Measurements from ENCODE around the gene PPP6R1.

PPP6R1 gene

DNA sequence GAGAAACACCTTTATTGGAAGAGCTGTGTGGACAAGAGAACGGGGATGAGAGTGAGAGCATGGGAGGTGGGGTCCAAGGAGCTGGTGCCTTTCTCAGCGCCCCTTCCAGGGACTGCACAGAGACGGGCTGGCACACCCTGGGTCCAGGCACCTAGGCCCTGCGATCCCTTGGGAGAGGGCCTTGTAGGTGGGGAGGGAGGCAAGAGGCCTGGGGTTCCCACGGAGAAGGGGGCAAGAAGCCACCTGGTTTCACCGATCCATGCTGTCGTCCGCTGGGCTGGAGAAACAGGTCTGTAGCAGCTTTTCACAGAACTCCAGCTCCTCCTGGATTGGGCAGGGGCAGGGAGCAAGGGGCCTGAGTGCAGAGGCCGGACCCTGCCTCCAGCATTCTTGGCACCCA is 3.5 kb upstream of the PPP6R1 start:
- TF ChIP-seq CTCF (conservative IDR thresholded peaks at IDR 0.05; ENCODE audit: low read depth): no peak
- CTCF ChIA-PET: no interaction called here
- POLR2A ChIA-PET (ENCODE audit: low non-redundant PET): no interaction called here
- no peak for DNase-seq (ENCODE audit: low spot score)
- peak overlapping the region; percentile 14; the same call in 1 of the 2 replicates for H3K27ac ChIP-seq

DNA sequence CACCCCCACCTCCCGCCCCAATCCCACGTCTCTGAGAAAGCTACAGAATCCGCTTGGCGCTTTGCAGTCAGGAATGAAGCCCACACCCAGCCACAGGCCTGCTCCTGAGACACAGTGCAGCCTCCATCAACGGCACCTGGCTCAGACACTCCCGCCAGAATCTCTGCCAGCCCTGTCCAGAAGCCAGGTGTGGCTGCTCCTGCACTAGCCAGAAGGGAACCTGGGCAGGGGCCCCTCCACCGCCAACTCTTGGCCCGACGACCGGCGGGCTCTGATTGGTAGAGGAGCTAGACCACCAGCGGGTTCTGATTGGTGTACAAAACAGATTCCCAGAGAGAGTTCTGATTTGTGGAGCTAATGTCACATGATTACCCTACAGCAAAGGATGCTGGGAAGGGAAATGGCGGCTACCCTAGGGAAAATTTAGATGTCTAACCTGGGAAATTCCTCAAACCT is 2.9 kb upstream of the PPP6R1 start:
- peak overlapping the region; percentile 99 for H3K27ac ChIP-seq
- ChIA-PET CTCF (interaction anchor here (0.6 to 0.9 kb wide), 2 partner anchors 102 to 122 kb away, joined by 3 read pairs; partner anchors contain the start of gene TMEM238), POLR2A (ENCODE audit: low non-redundant PET) (no interaction called here)
- DNase-seq (ENCODE audit: low spot score): no peak
- TF ChIP-seq CTCF (conservative IDR thresholded peaks at IDR 0.05; ENCODE audit: low read depth): no peak

GRCh38 chr19:55259540-55260210 is 858 bp upstream of the PPP6R1 start:
- ChIA-PET POLR2A (ENCODE audit: low non-redundant PET) (interaction anchor here (0.6 to 1.3 kb wide), 4 partner anchors 12 to 155 kb away, joined by 3 to 5 read pairs (median 3); partner anchors contain the start of gene HSPBP1), CTCF (no interaction called here)
- no peak for TF ChIP-seq CTCF (conservative IDR thresholded peaks at IDR 0.05; ENCODE audit: low read depth)
- DNase-seq (ENCODE audit: low spot score): no peak
- H3K27ac ChIP-seq: peak overlapping the region; percentile 99

DNA sequence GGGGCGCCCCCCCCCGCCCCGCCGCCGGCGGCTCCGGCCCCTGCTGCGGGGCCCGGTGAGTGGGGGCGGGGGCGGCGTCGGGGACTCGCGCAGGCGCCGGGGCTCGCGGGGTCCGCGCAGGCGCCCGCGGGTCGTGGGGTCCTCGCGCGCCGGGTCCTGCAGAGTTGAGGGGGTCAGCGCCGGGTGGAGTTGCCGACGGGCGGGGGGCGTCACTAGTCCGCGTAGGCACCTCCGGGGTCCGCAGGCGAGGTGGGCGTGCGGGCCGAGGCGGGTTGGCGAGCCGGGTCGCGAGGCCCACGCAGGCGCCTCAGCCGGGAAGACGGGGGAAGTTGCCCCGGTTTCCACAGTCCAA is 365 bp downstream of the PPP6R1 start:
- DNase-seq (ENCODE audit: low spot score): no peak
- no peak for TF ChIP-seq CTCF (conservative IDR thresholded peaks at IDR 0.05; ENCODE audit: low read depth)
- H3K27ac ChIP-seq: peak overlapping the region; percentile 99
- ChIA-PET CTCF (no interaction called here), POLR2A (ENCODE audit: low non-redundant PET) (interaction anchor here (1.0 to 1.3 kb wide), 2 partner anchors 10 to 42 kb away, joined by 3 to 5 read pairs; no protein-coding TSS in a partner anchor)

GRCh38 chr19:55257461-55258420 is 1.1 kb downstream of the PPP6R1 start:
- TF ChIP-seq CTCF (conservative IDR thresholded peaks at IDR 0.05; ENCODE audit: low read depth): no peak
- CTCF ChIA-PET: interaction anchor here (0.7 to 0.9 kb wide), 2 partner anchors 94 to 126 kb away, joined by 3 read pairs; partner anchors contain the start of gene TMEM238
- DNase-seq (ENCODE audit: low spot score): peak; percentile 50
- peak overlapping the region; percentile 99 for H3K27ac ChIP-seq
- POLR2A ChIA-PET (ENCODE audit: low non-redundant PET): interaction anchor here (0.6 kb wide), 1 partner anchor 14 kb away, joined by 3 read pairs; no protein-coding TSS in a partner anchor
